HL-60/S4 treated with phorbol 12-myristate 13-acetate at 8.2 ng/mL for 4 days and 3 days (cell line): ENCODE measurements around the gene BNIP3.

Experiments
- in situ Hi-C: fragments of 300-500 bp; cut with MboI; formaldehyde crosslinking; loops from 2 replicates; pipeline ENCODE4 v1.15.0; 2022; ENCODE audit warnings: low sequenced_read_pairs

The BNIP3 gene, protein sequence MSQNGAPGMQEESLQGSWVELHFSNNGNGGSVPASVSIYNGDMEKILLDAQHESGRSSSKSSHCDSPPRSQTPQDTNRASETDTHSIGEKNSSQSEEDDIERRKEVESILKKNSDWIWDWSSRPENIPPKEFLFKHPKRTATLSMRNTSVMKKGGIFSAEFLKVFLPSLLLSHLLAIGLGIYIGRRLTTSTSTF

DNA sequence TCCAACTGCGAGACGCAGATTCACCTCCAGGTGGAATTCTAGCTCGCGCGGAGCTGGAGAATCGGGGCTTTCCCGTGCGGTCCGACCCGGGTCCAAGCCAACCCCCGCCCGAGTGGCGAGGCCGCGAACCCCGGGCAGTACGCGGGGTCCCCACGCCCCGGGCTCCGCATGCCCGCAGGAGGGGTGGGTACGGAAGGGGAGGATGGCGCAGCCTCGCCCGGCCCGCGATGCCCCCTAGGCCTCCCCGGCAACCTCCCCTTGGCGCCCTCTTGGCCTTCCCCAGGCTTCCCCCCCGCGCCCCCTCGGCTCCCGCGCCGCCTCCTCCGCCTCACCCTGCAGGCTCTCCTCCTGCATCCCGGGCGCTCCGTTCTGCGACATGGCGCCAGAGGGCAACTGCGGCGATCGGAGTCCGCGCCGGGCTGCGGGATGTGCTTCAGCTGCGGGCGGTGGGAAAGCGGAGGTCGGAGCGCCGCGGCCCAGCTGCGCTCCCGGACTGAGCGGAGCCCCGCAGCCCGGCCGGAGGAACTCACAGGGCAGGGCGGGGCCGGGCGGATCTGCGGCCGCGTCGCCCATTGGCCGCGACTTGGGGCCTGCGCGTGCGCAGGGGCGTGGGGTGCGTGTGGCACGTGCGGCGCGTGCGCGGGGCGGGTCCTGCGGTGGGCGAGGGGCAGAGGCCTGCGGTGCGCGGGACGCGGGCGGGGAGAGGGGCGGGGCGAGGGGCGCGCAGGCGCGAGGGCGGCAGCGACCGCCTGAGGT, at the start of gene BNIP3:
Gene BNIP3, minus strand, starts transcription at position 495 of the 756 bp plus-strand sequence. Its CDS starts 117 bp downstream, at position 378.
- in situ Hi-C loops: no loop called here

DNA sequence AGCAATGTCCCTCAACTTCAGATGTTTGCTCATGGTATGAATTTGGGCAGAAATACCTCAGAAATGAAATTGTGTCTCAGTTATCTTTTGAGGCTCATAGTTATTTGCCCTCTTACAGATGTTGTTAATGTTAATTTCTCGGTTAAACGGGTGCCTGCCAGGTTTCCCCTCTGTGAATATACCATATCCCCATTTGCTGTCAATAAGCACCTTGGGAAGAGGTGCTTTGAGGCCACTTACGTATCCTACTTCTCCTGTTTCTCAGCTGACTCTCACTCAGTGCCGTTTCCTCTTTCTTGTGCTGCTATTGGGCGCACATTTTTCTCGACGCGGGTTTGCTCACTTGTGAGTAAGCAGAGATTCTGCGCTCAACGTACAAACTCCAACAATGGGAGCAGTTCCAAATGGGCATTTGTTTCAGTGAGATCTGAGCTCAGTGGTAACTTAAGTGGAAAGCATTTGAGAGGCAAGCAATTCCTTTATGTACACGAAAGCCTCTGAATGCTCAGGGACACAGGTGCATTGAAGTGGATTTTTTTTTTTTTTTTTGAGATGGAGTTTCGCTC, 49.3 kb upstream of the BNIP3 start:
- in situ Hi-C loops: no loop called here

DNA sequence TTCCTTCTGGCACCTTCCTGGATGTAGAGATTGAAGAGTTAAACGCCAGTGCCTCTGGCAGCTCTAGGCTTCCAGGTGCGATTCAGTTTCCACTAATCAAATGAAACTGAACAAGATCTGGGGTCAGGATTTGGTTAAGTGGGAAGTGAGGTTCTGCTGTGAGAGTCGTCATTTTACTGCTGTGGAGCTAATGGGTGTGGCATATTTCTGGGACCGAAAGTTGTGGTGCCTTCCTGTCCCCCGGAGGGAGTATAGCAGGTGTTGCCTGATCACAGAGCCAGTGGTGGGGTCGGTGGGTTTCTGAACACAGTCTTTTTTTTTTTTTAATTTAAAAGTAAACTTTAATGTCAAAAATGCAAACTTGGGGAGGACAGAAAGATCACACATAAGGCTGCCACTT, 47.0 kb upstream of the BNIP3 start:
- in situ Hi-C loops: loop anchor here (10.0 kb wide), 1 partner anchor 144 kb away; no protein-coding TSS in a partner anchor

DNA sequence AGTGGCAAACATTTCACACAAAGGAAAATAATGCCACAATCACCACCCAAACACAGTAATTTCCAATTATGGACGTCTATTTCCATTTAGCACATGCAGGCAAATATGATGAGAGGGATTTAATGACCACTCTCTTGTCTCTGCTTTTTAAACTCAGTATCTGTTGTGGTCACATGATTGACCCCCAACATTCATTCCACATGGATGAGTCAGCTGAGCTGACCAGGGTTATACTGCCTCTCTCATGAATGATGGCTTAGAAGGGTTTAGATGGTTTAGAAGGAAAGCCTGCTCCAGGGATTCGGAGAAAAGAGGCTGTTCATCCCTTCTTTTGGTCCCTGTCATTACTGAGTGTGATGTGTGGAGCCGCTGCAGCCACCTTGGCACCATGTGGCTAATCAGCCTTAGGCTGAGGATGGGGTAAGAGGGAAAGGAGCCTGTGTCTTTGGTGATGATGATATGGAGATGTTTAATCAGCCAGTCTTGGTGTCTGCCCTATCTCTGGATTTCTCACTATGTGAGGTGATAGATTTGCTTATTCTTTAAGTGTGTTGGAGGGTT, 45.8 kb upstream of the BNIP3 start:
- in situ Hi-C loops: loop anchor here (10.0 kb wide), 1 partner anchor 143 kb away; no protein-coding TSS in a partner anchor

DNA sequence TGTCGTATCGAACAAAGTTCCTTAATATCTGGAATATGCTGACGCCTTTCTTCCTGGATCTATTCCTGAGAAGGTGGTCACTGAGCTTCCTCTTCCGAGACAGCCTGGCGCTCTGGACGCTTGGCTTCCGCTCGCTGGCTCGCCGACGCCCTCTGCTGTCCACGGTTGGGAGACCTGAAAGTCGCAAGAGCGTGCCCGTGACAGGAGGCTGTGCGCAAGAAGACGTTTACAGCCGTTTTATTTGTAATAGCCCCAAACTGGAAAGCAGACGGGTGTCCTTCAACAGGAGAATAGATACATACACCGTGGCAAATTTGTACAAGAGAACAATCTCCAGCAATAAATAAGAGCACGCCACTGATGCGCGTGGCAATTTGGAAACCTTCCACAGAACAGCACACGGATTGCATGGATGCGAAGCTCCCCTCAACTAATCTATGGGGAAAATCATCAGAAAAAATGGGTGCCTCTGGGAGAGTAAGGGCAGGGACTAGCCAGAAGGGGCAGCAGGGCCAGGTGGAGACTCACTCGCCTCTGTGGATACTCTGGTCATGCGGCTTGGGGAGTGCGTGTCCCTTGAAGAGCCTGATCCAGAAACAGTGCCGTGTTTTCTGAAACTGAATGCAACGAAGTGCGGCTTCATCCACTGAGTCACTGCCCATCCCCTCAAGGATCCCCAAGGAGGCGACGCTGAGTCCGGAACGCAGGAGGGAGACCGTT, 41.5 kb upstream of the BNIP3 start:
- in situ Hi-C loops: loop anchor here (10.0 kb wide), 1 partner anchor 138 kb away; no protein-coding TSS in a partner anchor

DNA sequence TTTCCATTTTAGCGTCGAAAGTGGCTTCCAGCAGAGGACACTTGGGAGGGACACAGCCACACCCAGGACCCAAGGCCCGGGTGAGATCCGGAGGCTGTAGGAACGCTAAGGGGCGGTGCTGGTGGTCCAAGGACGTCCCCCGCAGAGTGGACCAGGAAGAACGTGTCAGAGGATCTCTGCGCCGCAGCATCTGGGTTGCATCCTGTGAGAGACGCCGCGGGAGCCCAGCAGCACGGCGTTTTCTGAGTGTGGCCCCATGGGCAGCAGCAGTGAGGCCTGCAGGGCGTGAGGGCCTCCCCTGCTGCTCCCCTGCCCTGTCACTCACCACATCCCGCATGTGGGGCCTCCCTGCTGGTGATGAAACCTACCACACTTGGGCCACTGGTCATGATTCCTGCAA, 40.5 kb upstream of the BNIP3 start:
- in situ Hi-C loops: loop anchor here (10.0 kb wide), 1 partner anchor 137 kb away; no protein-coding TSS in a partner anchor

DNA sequence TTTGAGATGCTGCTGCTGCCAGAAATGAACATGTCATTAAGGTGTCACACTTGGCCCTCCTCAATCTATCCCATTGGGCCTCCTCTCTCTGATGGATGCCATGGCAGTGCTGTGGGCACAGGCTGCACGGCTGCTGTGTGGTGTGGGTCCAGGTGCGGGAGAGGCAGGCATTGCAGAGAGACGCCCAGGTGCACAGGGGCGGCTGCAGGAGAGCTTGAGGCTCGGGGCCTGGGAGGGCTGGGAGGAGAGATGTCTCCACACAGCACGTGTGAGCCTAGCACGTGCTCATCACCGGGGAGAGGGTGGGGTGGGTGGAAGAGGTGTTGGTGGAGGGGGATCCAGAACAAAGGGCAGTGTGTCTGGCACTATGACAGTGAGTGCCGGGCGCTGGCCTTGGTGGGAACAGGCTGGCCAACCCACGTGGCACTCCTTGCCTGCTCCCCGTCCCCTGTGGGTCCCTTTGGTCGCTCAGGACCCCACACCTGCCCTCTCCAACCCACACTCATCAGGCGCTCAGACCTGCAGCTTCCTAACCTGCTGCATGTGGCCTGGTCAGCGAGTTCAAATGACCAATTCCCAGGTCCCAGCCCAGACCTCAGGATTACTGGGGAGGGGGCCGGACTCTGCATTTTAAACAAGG, 39.9 kb upstream of the BNIP3 start:
- in situ Hi-C loops: loop anchor here (10.0 kb wide), 1 partner anchor 137 kb away; no protein-coding TSS in a partner anchor

DNA sequence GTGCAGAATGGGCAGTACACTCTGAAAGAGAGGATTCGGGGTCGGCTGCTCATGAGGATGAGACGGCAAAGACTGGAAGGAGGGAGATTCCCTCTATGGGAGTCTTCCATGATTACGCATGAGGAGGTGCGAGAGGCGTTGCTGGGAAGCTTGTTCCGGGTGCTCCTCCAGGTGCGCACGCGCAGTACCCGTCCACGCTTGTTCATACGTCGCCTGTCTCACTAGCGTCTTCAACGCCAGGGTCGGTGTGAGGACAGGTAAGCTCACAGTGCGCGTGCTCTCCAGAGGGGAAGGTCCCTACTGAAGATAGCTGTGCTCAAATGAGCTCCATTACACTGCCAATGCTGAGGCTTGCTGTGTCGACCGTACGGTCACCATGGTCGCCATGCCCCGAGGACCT, 39.3 kb upstream of the BNIP3 start:
- in situ Hi-C loops: loop anchor here (10.0 kb wide), 1 partner anchor 136 kb away; no protein-coding TSS in a partner anchor

DNA sequence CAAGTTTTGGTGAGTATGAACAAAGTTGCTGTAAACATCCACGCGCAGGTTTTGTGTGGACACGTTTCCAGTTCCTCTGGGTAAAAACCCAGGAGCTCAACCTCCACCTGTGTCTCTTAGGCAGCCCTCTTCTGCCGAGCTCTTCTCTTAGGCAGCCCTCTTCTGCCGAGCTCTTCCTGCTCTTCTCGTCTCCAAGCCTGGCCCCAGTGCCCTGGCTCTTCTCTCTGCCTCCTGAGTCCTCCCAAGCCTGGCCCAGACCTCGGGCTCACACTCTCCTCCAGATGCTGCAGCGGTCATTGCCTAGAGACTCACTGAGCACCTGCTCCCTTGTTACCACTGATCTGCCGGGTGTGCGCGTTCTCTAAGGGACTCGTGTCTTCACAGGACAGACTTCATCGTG, 38.7 kb upstream of the BNIP3 start:
- in situ Hi-C loops: loop anchor here (10.0 kb wide), 1 partner anchor 136 kb away; no protein-coding TSS in a partner anchor

DNA sequence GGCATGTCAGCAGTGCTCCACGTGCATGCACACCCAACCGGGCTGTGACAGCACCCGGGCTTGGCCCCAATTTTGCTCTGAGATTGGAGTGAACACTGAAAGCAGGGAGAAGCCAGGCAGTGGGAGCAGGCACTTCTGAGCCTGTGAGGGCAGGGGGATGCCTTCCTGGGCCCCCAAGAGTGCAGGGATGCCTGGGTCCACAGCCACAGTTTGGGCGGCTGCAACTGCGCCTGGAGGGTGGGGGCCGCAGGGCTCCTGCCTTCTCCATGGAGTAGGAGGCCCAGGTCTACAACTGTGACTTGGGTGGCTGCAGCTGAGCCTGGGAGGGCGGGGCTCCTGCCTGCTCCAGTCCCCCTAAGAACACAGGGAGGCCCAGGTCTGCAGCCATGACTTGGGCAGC, 37.6 kb upstream of the BNIP3 start:
- in situ Hi-C loops: no loop called here

DNA sequence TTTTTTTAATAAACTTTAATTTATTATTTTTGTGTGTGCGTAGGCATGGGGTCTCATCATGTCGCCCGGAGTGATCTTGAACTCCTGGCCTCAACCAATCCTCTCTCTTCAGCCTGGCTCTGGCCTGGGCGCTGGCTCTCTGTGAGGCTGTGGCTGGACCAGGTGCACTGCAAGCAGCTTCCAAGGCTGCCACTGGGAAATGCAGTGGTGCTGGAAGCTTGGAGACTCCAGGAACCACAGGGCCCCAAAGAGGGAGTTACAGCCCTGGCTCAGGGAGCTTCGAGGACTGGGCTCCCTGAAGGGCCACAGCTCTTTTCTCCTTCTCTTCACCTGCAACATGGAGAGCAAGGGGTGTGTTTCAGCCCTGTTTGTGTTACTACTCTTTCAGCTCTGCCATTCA, 36.7 kb upstream of the BNIP3 start:
- in situ Hi-C loops: no loop called here

DNA sequence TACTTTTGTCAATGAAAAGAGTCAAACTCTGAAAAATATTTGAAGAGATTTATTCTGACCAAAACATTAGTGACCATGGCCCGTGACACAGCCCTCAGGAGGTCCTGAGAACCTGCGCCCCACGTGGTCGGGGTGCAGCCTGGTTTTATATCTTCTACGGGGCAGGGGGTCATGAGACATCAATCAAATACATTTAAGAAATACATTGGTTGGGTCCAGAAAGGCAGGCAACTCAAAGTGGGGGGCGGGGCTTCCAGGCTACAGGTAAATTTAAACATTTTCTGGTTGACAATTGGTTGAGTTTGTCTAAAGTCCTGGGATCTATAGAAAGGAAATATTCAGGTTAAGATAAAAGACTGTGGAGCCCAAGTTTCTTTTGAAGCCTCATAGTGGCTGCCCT, 34.8 kb upstream of the BNIP3 start:
- in situ Hi-C loops: no loop called here

DNA sequence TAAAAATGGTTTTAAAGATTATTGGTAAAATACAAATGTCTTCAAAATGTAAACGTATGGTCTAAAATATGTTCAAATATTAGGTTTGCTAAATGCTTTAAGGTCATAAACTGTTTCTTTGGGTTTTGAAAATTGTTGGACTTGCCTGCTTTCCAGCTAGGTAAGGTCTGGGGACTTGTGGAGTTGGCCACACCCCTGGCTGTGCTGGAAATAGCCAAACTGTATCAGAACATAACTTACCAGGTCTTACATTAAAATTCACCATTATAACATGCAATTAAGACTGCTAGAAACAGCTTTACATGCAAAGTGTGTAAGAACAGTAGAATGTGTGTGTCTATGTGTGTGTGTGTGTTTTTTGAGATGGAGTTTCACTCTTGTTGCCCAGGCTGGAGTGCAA, 29.7 kb upstream of the BNIP3 start:
- in situ Hi-C loops: no loop called here

DNA sequence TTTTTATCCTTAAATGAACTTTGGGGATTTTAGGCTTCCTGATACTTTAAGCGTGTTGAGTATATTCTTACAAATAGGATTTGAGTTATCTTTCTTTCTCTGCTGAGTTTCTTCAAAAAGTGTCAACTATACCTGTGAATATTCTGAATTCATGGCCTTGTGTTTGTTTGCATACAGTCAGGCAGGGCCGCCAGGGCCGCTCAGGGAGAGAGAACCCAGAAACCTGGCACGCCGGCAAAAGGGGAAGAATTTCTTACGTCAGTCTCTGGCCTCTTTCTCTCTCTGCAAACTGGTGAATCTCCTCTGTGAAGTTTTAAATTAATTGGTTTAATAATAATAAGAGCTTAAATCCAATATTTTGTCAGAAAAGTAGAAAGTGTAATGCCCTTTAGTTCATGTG, 29.3 kb upstream of the BNIP3 start:
- in situ Hi-C loops: no loop called here

DNA sequence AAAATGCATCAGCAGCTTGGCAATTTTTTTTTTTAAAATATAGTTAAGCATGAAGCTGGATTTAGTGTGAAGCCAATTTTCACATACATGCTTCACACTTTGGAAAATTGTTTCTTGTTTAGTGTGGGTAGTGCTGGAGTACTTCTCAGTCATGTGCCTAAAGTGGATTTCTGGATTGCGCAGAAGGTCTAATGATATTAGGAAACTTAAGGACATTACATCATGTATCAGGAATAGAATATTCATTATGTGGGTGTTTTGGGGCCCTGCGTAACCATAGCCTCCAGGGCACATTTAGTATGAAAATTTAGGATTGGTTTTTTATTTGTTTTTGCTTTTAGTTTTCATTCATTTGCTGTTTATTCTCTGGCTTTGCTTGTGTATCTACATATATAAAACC, 28.8 kb upstream of the BNIP3 start:
- in situ Hi-C loops: no loop called here

DNA sequence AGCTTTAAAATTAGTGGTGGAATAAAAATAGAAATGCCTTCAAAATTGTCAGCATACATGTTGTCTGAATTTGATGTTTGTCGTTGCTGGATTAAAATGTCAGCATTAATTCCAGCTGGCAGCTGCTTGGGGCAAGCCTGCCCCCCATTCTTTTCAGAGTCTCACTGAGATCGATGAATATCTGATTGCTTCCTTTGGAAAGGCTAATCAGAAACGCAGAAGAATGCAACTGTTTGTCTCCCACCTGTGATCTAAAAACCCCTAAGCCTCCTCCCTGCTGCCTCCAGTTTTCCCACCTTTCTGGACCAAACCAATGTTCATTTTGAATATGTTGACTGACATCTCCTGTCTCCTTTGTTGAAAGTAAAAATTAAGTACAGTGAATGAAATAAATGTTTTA, 27.9 kb upstream of the BNIP3 start:
- in situ Hi-C loops: no loop called here

DNA sequence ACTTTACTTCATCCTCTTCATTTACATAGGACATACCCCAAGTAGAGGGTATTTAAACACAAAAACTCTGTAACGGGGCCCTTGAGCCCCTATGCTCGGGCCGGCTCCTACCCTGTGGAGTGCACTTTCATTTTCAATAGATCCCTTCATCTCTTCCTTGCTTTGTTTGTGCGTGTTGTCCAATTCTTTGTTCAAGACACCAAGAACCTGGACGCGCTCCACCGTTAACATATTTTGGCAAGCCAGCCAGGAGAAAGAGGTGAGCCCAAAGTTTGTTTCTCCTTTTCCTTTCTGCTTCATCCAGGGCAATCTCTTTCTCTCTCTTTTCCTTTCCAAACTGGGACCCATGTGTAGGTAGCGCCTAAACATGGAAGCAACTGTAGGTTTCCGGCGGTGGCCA, 26.0 kb upstream of the BNIP3 start:
- in situ Hi-C loops: no loop called here

DNA sequence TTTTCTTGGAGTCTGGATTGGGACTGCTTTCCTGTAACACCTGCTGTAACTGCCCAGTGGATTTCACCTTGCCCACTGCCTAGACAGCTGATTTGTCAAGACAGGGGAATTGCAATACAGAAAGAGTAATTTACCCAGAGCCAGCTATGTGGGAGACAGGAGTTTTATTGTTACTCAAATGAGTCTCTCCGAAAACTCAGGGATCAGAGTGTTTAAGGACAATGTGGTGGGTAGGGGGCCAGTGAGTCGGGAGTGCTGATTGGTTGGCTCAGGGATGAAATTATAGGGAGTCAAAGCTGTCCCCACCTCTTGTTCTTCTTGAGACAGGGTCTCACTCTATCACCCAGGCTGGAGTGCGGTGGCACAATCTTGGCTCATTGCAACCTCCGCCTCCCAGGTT, 25.2 kb upstream of the BNIP3 start:
- in situ Hi-C loops: no loop called here

DNA sequence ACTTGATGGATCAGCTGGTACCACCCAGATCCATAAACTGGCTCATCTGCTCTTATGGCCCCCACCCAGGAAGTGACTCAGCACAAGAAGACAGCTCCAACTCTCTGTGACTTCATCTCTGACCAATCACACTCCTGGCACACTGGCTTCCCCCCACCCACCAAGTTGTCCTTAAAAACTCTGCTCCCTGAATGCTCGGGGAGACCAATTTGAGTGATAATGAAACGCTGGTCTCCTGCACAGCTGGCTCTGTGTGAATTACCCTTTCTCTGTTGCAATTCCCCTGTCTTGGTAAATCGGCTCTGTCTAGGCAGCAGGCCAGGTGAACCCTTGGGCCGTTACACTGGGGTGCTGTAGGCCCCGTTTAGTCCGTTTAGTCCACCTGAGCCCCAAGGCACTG, 23.4 kb upstream of the BNIP3 start:
- in situ Hi-C loops: no loop called here

DNA sequence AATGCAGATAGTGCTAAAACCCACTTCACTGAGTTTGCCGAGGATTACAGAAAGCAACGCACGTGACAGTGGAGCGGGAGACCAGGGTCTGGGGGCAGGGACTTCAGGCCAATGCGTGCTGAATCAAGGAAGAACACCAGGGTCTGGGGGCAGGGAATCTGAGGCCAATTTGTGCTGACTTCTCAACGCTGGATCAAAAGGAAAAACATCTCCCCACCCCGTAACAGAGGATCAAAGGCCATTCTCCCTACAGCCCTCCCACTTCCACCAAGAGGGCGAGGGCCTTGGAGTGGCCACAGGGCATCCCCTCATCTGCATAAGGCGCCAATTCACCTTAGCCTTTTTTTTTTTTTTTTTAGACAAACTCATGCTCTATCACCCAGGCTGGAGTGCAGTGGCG, 22.3 kb upstream of the BNIP3 start:
- in situ Hi-C loops: no loop called here
